H1 (cell line): ENCODE measurements around the gene PTPRF. TPM values are rescaled to one million over a fixed set of nuclear protein-coding genes. Genes with fewer than 3 reads are reported as not detected.

Experiments
- BACH1 ChIP-seq: IDR thresholded peaks from 2 replicates; pipeline ENCODE4 v1.6.1; 2012; ENCODE audit warnings: low read length, improper control_type of control experiment
- CHD1 ChIP-seq: IDR thresholded peaks from 2 replicates; pipeline ENCODE4 v1.6.1; 2012; ENCODE audit warnings: low read depth, low read length, improper control_type of control experiment
- CHD2 ChIP-seq: IDR thresholded peaks from 2 replicates; pipeline ENCODE4 v1.6.1; 2012; ENCODE audit warnings: low read length, improper control_type of control experiment
- CHD7 ChIP-seq: fragments of 300-600 bp; sonication (generic); IDR thresholded peaks from 2 replicates; pipeline ENCODE4 v1.7.1; 2012; ENCODE audit warnings: low read length, moderate library complexity, mild to moderate bottlenecking, inconsistent platforms; ENCODE audit not compliant: insufficient replicate concordance
- EZH2 ChIP-seq: fragments of 200-600 bp; sonication (generic); IDR thresholded peaks from 2 replicates; pipeline ENCODE4 v1.7.1; 2012; ENCODE audit warnings: low read depth, mild to moderate bottlenecking, moderate library complexity, low read length, inconsistent platforms; ENCODE audit not compliant: severe bottlenecking
- HDAC2 ChIP-seq, 2 experiments: fragments of 300-600 bp in 1 of 2; sonication (generic) in 1 of 2; IDR thresholded peaks; 2 replicates each; pipeline ENCODE4 v1.6.1; 2011 to 2012; ENCODE audit warnings: low read depth in 2 of 2, low read length in 2 of 2, mild to moderate bottlenecking in 2 of 2, moderate library complexity in 2 of 2, borderline replicate concordance in 1 of 2, inconsistent platforms in 1 of 2
- HDAC6 ChIP-seq: IDR thresholded peaks from one replicate; pipeline ENCODE4 v1.7.1; 2012; ENCODE audit warnings: low read depth, mild to moderate bottlenecking, inconsistent platforms, low read length, moderate library complexity
- KDM4A ChIP-seq: IDR thresholded peaks from one replicate; pipeline ENCODE4 v1.7.1; 2012; ENCODE audit warnings: low read depth, mild to moderate bottlenecking, moderate library complexity, low read length, inconsistent platforms; ENCODE audit not compliant: severe bottlenecking
- NRF1 ChIP-seq: IDR thresholded peaks from 2 replicates; pipeline ENCODE4 v1.6.1; 2011; ENCODE audit warnings: mild to moderate bottlenecking, low read depth, low read length, improper control_type of control experiment
- RFX5 ChIP-seq: IDR thresholded peaks from 2 replicates; pipeline ENCODE4 v1.6.1; 2011; ENCODE audit warnings: low read depth, low read length, improper control_type of control experiment, borderline replicate concordance
- SP1 ChIP-seq: IDR thresholded peaks from 2 replicates; pipeline ENCODE4 v1.6.1; 2011; ENCODE audit warnings: low read depth, low read length
- TEAD4 ChIP-seq: IDR thresholded peaks from 2 replicates; pipeline ENCODE4 v1.6.1; 2012; ENCODE audit warnings: low read depth, low read length, inconsistent platforms, mixed read lengths
- polyA plus RNA-seq, 7 experiments: library from polyadenylated mRNA; depleted of rRNA in 3 of 7; stranded (reverse) in 5 of 7; unstranded in 2 of 7; fragments of >200 nt in 5 of 7; fragments of 200-250 nt in 2 of 7; gene quantifications; 1 replicate in 5 of 7; 2 replicates in 1 of 7; 4 replicates in 1 of 7; pipeline versions ENCODE4 v1.2.1 to v1.2.3, GENCODE V29; 2011 to 2013; ENCODE audit warnings: missing spikeins in 2 of 7, mixed read lengths in 2 of 7
- total RNA-seq: library from RNA; stranded (reverse); fragmentation: NEBNext Ultra II Directional; extraction: Animal tissue kit (Norgen Biotek cat#: 25700); gene quantifications from 2 replicates; pipeline ENCODE4 v1.2.1, GENCODE V29; 2021

The PTPRF gene
- total and polyA plus RNA-seq, 2 of the 8 experiments (the other 6 are each of a cell fraction or from before 2014, with no cell fraction given), result 136 to 231 TPM

GRCh38 chr1:43547538-43548072 is 16.9 kb downstream of the PTPRF start (continued):
- no peak for TF ChIP-seq CHD7
- no peak for TF ChIP-seq KDM4A
- no peak for TF ChIP-seq SP1
- TF ChIP-seq CHD1, result no peak
- TF ChIP-seq HDAC2 (IDR thresholded peaks at IDR 0.05; ENCODE audit: borderline replicate concordance in 1 of 2, low read depth in 2 of 2, low read length in 2 of 2), result no peak
- no peak for TF ChIP-seq TEAD4
- no peak for TF ChIP-seq CHD2
- TF ChIP-seq HDAC6, result no peak
- no peak for TF ChIP-seq EZH2
- TF ChIP-seq NRF1, result no peak
- no peak for TF ChIP-seq RFX5
- TF ChIP-seq BACH1, result no peak
